T-cell (primary cell): Measurements from ENCODE around the gene ABCB9. TPM values are rescaled to one million over a fixed set of nuclear protein-coding genes. Genes with fewer than 3 reads are reported as not detected.

Experiments used
- ATAC-seq, 4 experiments: fragments of 200-7000 bp in 3 of 4; fragments of 150-1000 bp in 1 of 4; cut with Tn5 transposase; replicated peaks in 1 of 4; 1 replicate in 3 of 4; 2 replicates in 1 of 4; pipeline ENCODE4 v1.10.0; 2021; ENCODE audit warnings: moderate library complexity in 3 of 4, mild to moderate bottlenecking in 2 of 4, moderate number of reproducible peaks in 1 of 4
- CTCF ChIA-PET, 2 donors: fragments of 300-600 bp; sonication (Branson Sonifier 250); formaldehyde crosslinking; loops; one replicate each; lab custom pipeline; 2022; ENCODE audit warnings: antibody characterized with exemption in 2 of 2; lab: Charles Lee
- POLR2A ChIA-PET, 2 donors: fragments of 300-600 bp; sonication (Branson Sonifier 250); formaldehyde crosslinking; loops; one replicate each; lab custom pipeline; 2022; ENCODE audit warnings: antibody characterized with exemption in 2 of 2; lab: Charles Lee
- DNase-seq, 35 experiments: peaks; one replicate each; pipeline versions ENCODE4 v3.0.0 to v3.0.0-alpha.2; 2013 to 2023
- H3K27ac ChIP-seq: one replicate; pipeline ENCODE4 v1.5.1; 2013; ENCODE audit warnings: low read length
- H3K27me3 ChIP-seq, 2 experiments: replicated peaks in 1 of 2; 1 replicate in 1 of 2; 2 replicates in 1 of 2; pipeline versions ENCODE4 v1.6.1 to v1.7.0; 2013; ENCODE audit warnings: low read length in 1 of 2, mixed read lengths in 1 of 2; ENCODE audit not compliant: control insufficient read depth in 2 of 2, insufficient read depth in 2 of 2; ENCODE audit errors: extremely low read depth in 1 of 2
- H3K36me3 ChIP-seq, 2 donors: 1 replicate in 1 of 2; 2 replicates in 1 of 2; pipeline versions ENCODE4 v1.6.1 to v1.7.0; 2013; ENCODE audit warnings: low read length in 1 of 2; ENCODE audit not compliant: control insufficient read depth in 2 of 2, insufficient read depth in 1 of 2; ENCODE audit errors: extremely low read depth in 1 of 2
- H3K4me1 ChIP-seq, 2 experiments: 1 replicate in 1 of 2; 2 replicates in 1 of 2; pipeline versions ENCODE4 v1.6.1 to v1.7.0; 2013; ENCODE audit warnings: low read length in 2 of 2, mixed read lengths in 1 of 2; ENCODE audit not compliant: insufficient read depth in 2 of 2, control insufficient read depth in 1 of 2; ENCODE audit errors: extremely low read depth in 1 of 2
- H3K4me3 ChIP-seq, 2 donors: 1 replicate in 1 of 2; 2 replicates in 1 of 2; pipeline versions ENCODE4 v1.5.1 to v1.7.0; 2013; ENCODE audit warnings: mild to moderate bottlenecking in 2 of 2, low read length in 1 of 2, moderate library complexity in 1 of 2; ENCODE audit not compliant: control insufficient read depth in 1 of 2; ENCODE audit errors: extremely low read depth in 1 of 2
- H3K9me3 ChIP-seq: 2 replicates; pipeline ENCODE4 v1.7.0; 2013
- H3K27ac Mint-ChIP-seq, 2 donors: one replicate each; pipeline ENCODE4 v1.8.0; 2020 to 2021; ENCODE audit warnings: mild to moderate bottlenecking in 2 of 2, mixed read lengths in 2 of 2
- H3K27me3 Mint-ChIP-seq, 2 donors: one replicate each; pipeline ENCODE4 v1.8.0; 2021 to 2022; ENCODE audit warnings: mixed read lengths in 2 of 2
- H3K36me3 Mint-ChIP-seq: one replicate; pipeline ENCODE4 v1.8.0; 2021; ENCODE audit warnings: mixed read lengths
- H3K4me1 Mint-ChIP-seq, 3 donors: one replicate each; pipeline ENCODE4 v1.8.0; 2020 to 2022; ENCODE audit warnings: mixed read lengths in 3 of 3, mild to moderate bottlenecking in 1 of 3
- H3K4me3 Mint-ChIP-seq, 3 donors: one replicate each; pipeline ENCODE4 v1.8.0; 2020 to 2022; ENCODE audit warnings: mild to moderate bottlenecking in 3 of 3, mixed read lengths in 3 of 3, moderate library complexity in 3 of 3
- H3K9me3 Mint-ChIP-seq, 3 donors: one replicate each; pipeline ENCODE4 v1.8.0; 2020 to 2022; ENCODE audit warnings: mixed read lengths in 3 of 3
- WGBS: methylation state at CpG from one replicate; pipeline ENCODE4 v1.1.5; 2013; ENCODE audit warnings: missing lambda C conversion rate; ENCODE audit not compliant: insufficient coverage; 5-methylcytosine and 5-hydroxymethylcytosine counted together
- total RNA-seq, 35 experiments: library from RNA in 6 of 35; stranded (reverse) in 6 of 35; fragments of 120-200 nt in 1 of 35; gene quantifications; one replicate each; pipeline versions ENCODE4 v1.2.1 to v1.2.4 and lab custom pipeline; 2013 to 2026

Gene ABCB9
- total RNA-seq, 5 donors from 2014 or later (not counting 1 experiment from before 2014, with no cell fraction given) = 5.6 to 7.2 (median 6.1) TPM

- H3K9me3 Mint-ChIP-seq = no peaks in the 10 kb centered on the region
- no peak overlapping the region for H3K4me3 Mint-ChIP-seq
- 93% methylated on average over 8 of the region's 12 CpGs for WGBS
- Histone ChIP-seq H3K4me3 (no peak overlapping the region), H3K4me1 (peaks cover 0 to 3% of the 10 kb centered on the region in 2 experiments), H3K36me3 (peaks cover 0 to 4% of the 10 kb centered on the region in 2 donors), H3K27ac (no peak overlapping the region), H3K9me3 (no peaks in the 10 kb centered on the region), H3K27me3 (peaks cover 0 to 3% of the 10 kb centered on the region in 2 experiments)
- H3K36me3 Mint-ChIP-seq = no peaks in the 10 kb centered on the region
- no peak for DNase-seq
- POLR2A ChIA-PET = no interaction called here
- ATAC-seq = no peak
- CTCF ChIA-PET = no interaction called here
- peaks cover 0 to 2% (median 0%) of the 10 kb centered on the region in 3 donors for H3K4me1 Mint-ChIP-seq
- no peak overlapping the region for H3K27ac Mint-ChIP-seq
- H3K27me3 Mint-ChIP-seq = no peaks in the 10 kb centered on the region
Observed at GRCh38 chr12:122928404-122929147, 37.7 kb downstream of the ABCB9 start.

- ChIA-PET CTCF (no interaction called here), POLR2A (no interaction called here)
- no peak for ATAC-seq
- H3K9me3 ChIP-seq = no peaks in the 10 kb centered on the region
- peaks cover 0 to 3% of the 10 kb centered on the region in 2 experiments for H3K27me3 ChIP-seq
- Mint-ChIP-seq H3K27ac (no peak overlapping the region), H3K4me1 (peaks cover 0 to 2% (median 0%) of the 10 kb centered on the region in 3 donors), H3K36me3 (no peaks in the 10 kb centered on the region), H3K9me3 (no peaks in the 10 kb centered on the region), H3K27me3 (no peaks in the 10 kb centered on the region), H3K4me3 (no peak overlapping the region)
- DNase-seq = no peak
- H3K4me1 ChIP-seq = peaks cover 0 to 3% of the 10 kb centered on the region in 2 experiments
- peaks cover 0 to 4% of the 10 kb centered on the region in 2 donors for H3K36me3 ChIP-seq
- H3K4me3 ChIP-seq = no peak overlapping the region
- H3K27ac ChIP-seq = no peak overlapping the region
- WGBS = 67% methylated on average over 5 of the region's 11 CpGs
Observed at GRCh38 chr12:122927756-122928403, 38.4 kb downstream of the ABCB9 start.

- H3K4me1 Mint-ChIP-seq = peaks cover 0 to 2% (median 0%) of the 10 kb centered on the region in 3 donors
- H3K27me3 Mint-ChIP-seq = no peaks in the 10 kb centered on the region
- no peak overlapping the region for H3K27ac ChIP-seq
- H3K4me1 ChIP-seq = no peaks in the 10 kb centered on the region
- H3K4me3 ChIP-seq = no peak overlapping the region
- H3K9me3 Mint-ChIP-seq = no peaks in the 10 kb centered on the region
- H3K9me3 ChIP-seq = no peaks in the 10 kb centered on the region
- H3K27me3 ChIP-seq = no peaks in the 10 kb centered on the region
- H3K36me3 ChIP-seq = no peaks in the 10 kb centered on the region
- no peak overlapping the region for H3K4me3 Mint-ChIP-seq
- H3K27ac Mint-ChIP-seq = no peak overlapping the region
- ATAC-seq (no peak), DNase-seq (no peak)
- ChIA-PET CTCF (interaction anchor here in 1 of 2 donors (0.6 kb wide), 1 partner anchor 8 kb away, joined by 5 read pairs; no protein-coding TSS in a partner anchor), POLR2A (interaction anchor here in 1 of 2 donors (0.6 kb wide), 1 partner anchor 229 kb away, joined by 7 read pairs; the partner anchor contains the start of gene PITPNM2)
- H3K36me3 Mint-ChIP-seq = no peaks in the 10 kb centered on the region
- 88% methylated on average over 6 of the region's 8 CpGs for WGBS
Observed at GRCh38 chr12:122921917-122922316, 44.3 kb downstream of the ABCB9 start.

- H3K36me3 ChIP-seq = no peaks in the 10 kb centered on the region
- no peaks in the 10 kb centered on the region for H3K27me3 Mint-ChIP-seq
- no peak overlapping the region for H3K4me3 Mint-ChIP-seq
- H3K27ac ChIP-seq = no peak overlapping the region
- H3K4me1 ChIP-seq = no peaks in the 10 kb centered on the region
- H3K4me1 Mint-ChIP-seq = peaks cover 0 to 4% (median 0%) of the 10 kb centered on the region in 3 donors
- no peak overlapping the region for H3K4me3 ChIP-seq
- no peak overlapping the region for H3K27ac Mint-ChIP-seq
- no peaks in the 10 kb centered on the region for H3K9me3 ChIP-seq
- H3K9me3 Mint-ChIP-seq = no peaks in the 10 kb centered on the region
- ATAC-seq (no peak), DNase-seq (no peak)
- CTCF ChIA-PET = no interaction called here
- H3K27me3 ChIP-seq = no peaks in the 10 kb centered on the region
- POLR2A ChIA-PET = no interaction called here
- no CpG with 5 or more reads among the region's 5 CpGs for WGBS
- H3K36me3 Mint-ChIP-seq = no peaks in the 10 kb centered on the region
Observed at GRCh38 chr12:122920687-122921086, 45.6 kb downstream of the ABCB9 start.

- H3K27ac ChIP-seq = no peak overlapping the region
- Mint-ChIP-seq H3K27me3 (no peaks in the 10 kb centered on the region), H3K36me3 (no peaks in the 10 kb centered on the region), H3K4me1 (peaks cover 0 to 4% (median 0%) of the 10 kb centered on the region in 3 donors), H3K27ac (no peak overlapping the region), H3K9me3 (no peaks in the 10 kb centered on the region), H3K4me3 (no peak overlapping the region)
- H3K27me3 ChIP-seq = peaks cover 0 to under 1% of the 10 kb centered on the region in 2 experiments
- CTCF ChIA-PET = no interaction called here
- POLR2A ChIA-PET = interaction anchor here in 1 of 2 donors (1.2 kb wide), 1 partner anchor 17 kb away, joined by 5 read pairs; no protein-coding TSS in a partner anchor
- WGBS = no CpG with 5 or more reads among the region's 2 CpGs
- no peak overlapping the region for H3K4me3 ChIP-seq
- no peaks in the 10 kb centered on the region for H3K9me3 ChIP-seq
- DNase-seq (no peak), ATAC-seq (no peak)
- no peaks in the 10 kb centered on the region for H3K4me1 ChIP-seq
- no peaks in the 10 kb centered on the region for H3K36me3 ChIP-seq
Observed at GRCh38 chr12:122918827-122919226, 47.4 kb downstream of the ABCB9 start.

GRCh38 chr12:122917507-122918121 lies 48.6 kb downstream of the ABCB9 start:
- 88% methylated on average over 4 of the region's 9 CpGs for whole genome bisulfite sequencing
- Mint-ChIP-seq H3K4me1 (peaks cover 0 to 4% (median 0%) of the 10 kb centered on the region in 3 donors), H3K9me3 (no peaks in the 10 kb centered on the region), H3K36me3 (no peaks in the 10 kb centered on the region), H3K4me3 (no peak overlapping the region), H3K27me3 (no peaks in the 10 kb centered on the region), H3K27ac (no peak overlapping the region)
- CTCF ChIA-PET = no interaction called here
- no peaks in the 10 kb centered on the region for H3K4me1 ChIP-seq
- peaks cover 0 to 5% of the 10 kb centered on the region in 2 experiments for H3K27me3 ChIP-seq
- H3K4me3 ChIP-seq = no peak overlapping the region
- DNase-seq = no peak
- no peak for ATAC-seq
- H3K9me3 ChIP-seq = no peaks in the 10 kb centered on the region
- no peak overlapping the region for H3K27ac ChIP-seq
- POLR2A ChIA-PET = interaction anchor here in 1 of 2 donors (0.7 kb wide), 1 partner anchor 39 kb away, joined by 3 read pairs; no protein-coding TSS in a partner anchor
- H3K36me3 ChIP-seq = no peaks in the 10 kb centered on the region
